Loucy (cell line): ENCODE data around the gene PLEKHG4.

Source experiments
- H2AFZ ChIP-seq: fragments of 200-600 bp; sonication (generic); 2 replicates; pipeline ENCODE4 v1.6.0; 2016; ENCODE audit warnings: antibody characterized with exemption, mild to moderate bottlenecking, low read length, moderate library complexity
- H3F3A ChIP-seq: fragments of 200-600 bp; 2 replicates; pipeline ENCODE4 v1.6.0; 2016; ENCODE audit warnings: antibody characterized with exemption, low read depth, mild to moderate bottlenecking
- H3K27me3 ChIP-seq: fragments of 200-600 bp; sonication (generic); 2 replicates; pipeline ENCODE4 v1.6.1; 2014; ENCODE audit warnings: low read length, mild to moderate bottlenecking; ENCODE audit not compliant: insufficient read depth, poor library complexity, severe bottlenecking
- H3K36me3 ChIP-seq: fragments of 200-600 bp; sonication (generic); 2 replicates; pipeline ENCODE4 v1.6.1; 2016; ENCODE audit warnings: low read length; ENCODE audit not compliant: insufficient read depth
- H3K4me1 ChIP-seq: fragments of 200-600 bp; sonication (generic); 2 replicates; pipeline ENCODE4 v1.5.1; 2014; ENCODE audit warnings: low read length, mild to moderate bottlenecking; ENCODE audit not compliant: insufficient read depth, poor library complexity, severe bottlenecking
- H3K4me2 ChIP-seq: fragments of 200-600 bp; sonication (generic); 2 replicates; pipeline ENCODE4 v1.6.0; 2014; ENCODE audit warnings: antibody characterized with exemption, low read length, low read depth, mild to moderate bottlenecking; ENCODE audit not compliant: poor library complexity, severe bottlenecking
- H3K4me3 ChIP-seq: fragments of 200-600 bp; sonication (generic); 2 replicates; pipeline ENCODE4 v1.5.1; 2014; ENCODE audit warnings: low read length, mild to moderate bottlenecking, mixed read lengths; ENCODE audit not compliant: poor library complexity, severe bottlenecking
- H3K79me2 ChIP-seq: fragments of 200-600 bp; sonication (generic); 2 replicates; pipeline ENCODE4 v1.6.1; 2014; ENCODE audit warnings: low read length; ENCODE audit not compliant: insufficient read depth
- H3K9ac ChIP-seq: fragments of 200-600 bp; sonication (generic); 2 replicates; pipeline ENCODE4 v1.6.0; 2014; ENCODE audit warnings: mild to moderate bottlenecking, low read depth, low read length, moderate library complexity; ENCODE audit not compliant: poor library complexity, severe bottlenecking
- H3K9me2 ChIP-seq: fragments of 200-600 bp; sonication (generic); replicated peaks from 2 replicates; pipeline ENCODE4 v1.6.1; 2016; ENCODE audit warnings: low read depth, low read length, mixed read lengths
- H3K9me3 ChIP-seq: fragments of 200-600 bp; sonication (generic); 2 replicates; pipeline ENCODE4 v1.6.1; 2014; ENCODE audit warnings: mild to moderate bottlenecking, antibody characterized with exemption, low read length, low read depth; ENCODE audit not compliant: insufficient read depth
- H4K20me1 ChIP-seq: fragments of 200-600 bp; sonication (generic); 2 replicates; pipeline ENCODE4 v1.6.0; 2014; ENCODE audit warnings: antibody characterized with exemption, low read length, mild to moderate bottlenecking; ENCODE audit not compliant: insufficient read depth, poor library complexity, severe bottlenecking
- CTCF ChIP-seq: fragments of 200-600 bp; sonication (generic); conservative IDR thresholded peaks from 2 replicates; pipeline ENCODE4 v1.5.1; 2014; ENCODE audit warnings: mild to moderate bottlenecking, antibody characterized with exemption, low read length
- EZH2phosphoT487 ChIP-seq: fragments of 200-600 bp; IDR thresholded peaks from 2 replicates; pipeline ENCODE4 v1.6.1; 2018; ENCODE audit warnings: antibody characterized with exemption, mild to moderate bottlenecking, moderate library complexity, borderline replicate concordance

PLEKHG4 gene

DNA sequence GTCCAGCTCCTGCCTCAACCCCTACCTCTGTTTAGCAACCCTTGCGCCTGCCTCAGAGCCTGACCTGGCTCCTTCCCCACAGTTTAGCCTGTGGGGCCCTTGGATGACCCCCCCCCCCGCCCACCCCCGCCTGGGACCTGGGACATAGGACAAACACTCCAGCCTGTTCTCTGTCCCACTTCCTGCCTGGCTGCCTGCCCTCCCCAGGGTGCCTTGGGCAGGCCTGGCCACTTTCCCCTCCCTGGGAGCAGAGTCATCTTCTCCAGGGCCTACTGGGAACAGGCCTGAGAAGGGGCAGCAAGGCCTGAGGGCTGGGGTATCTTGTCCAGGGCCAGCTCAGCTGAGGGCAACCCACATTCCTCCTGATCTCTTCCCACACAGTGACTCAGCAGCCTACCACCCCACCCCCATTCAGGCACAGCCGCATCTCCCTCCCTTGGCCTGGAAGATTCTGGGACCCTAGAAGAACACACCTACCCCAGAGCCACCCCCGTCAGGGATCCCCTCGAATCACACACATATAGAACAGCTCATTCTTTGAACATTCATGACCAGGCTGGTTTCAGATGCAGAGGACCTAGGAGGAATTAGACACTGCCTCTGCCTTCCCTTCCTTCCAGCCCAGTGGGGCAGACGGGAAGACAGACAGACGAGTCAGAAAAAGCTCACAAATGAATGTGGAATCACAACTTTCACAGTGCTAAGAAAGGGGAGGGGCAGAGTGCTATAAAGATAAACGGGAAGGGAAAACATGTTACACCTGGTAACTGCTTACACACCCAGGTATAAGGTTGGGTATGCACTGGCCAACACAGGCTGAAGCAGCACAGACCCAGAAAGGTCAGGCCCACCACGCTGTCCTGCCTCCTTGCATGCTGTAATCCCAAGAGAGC, 38.1 kb upstream of the PLEKHG4 start:
- Histone ChIP-seq H4K20me1 (peaks cover 19% of the 10 kb centered on the region), H3F3A (peaks cover 8% of the 10 kb centered on the region), H2AFZ (no peak overlapping the region), H3K79me2 (peaks cover 43% of the 10 kb centered on the region; the same call in 1 of the 2 replicates), H3K9me2 (no peaks in the 10 kb centered on the region), H3K9ac (peak overlapping the region; percentile 46), H3K4me3 (no peak overlapping the region), H3K36me3 (peaks cover 18% of the 10 kb centered on the region; the same call in 1 of the 2 replicates), H3K4me1 (peaks cover 50% of the 10 kb centered on the region), H3K9me3 (no peaks in the 10 kb centered on the region), H3K27me3 (no peaks in the 10 kb centered on the region), H3K4me2 (peak overlapping the region; percentile 22)
- TF ChIP-seq CTCF (no peak), EZH2phosphoT487 (no peak)

- peaks cover 52% of the 10 kb centered on the region; the same call in 1 of the 2 replicates for H3K79me2 ChIP-seq
- peaks cover 58% of the 10 kb centered on the region for H3K4me1 ChIP-seq
These were observed 37.1 kb upstream of the PLEKHG4 start for GRCh38 chr16:67242138-67242730.

DNA sequence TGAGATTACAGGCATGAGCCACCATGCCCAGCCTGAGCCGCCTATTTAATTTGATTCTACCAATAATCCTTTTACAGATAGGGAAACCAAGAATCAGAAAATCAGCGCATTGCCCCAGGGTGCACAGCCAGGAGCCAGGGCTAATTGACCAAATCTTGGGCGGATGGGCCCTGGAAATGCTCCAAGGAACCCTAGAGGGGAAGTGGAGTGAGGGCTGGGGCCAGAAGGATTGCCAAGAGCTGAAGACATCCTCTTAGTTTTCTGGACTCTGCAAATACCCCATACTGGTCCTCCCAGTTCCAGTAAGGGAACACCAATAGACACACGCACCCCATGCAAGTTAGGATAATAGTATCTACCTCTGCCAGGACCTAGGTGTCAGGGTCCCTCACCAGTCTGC, 35.9 kb upstream of the PLEKHG4 start:
- Histone ChIP-seq H3K27me3 (no peaks in the 10 kb centered on the region), H3K9me3 (no peaks in the 10 kb centered on the region), H3K9me2 (no peaks in the 10 kb centered on the region), H3K79me2 (peaks cover 52% of the 10 kb centered on the region; the same call in 1 of the 2 replicates), H3K4me1 (peaks cover 67% of the 10 kb centered on the region), H3K4me2 (peak overlapping the region; percentile 99), H4K20me1 (peaks cover 19% of the 10 kb centered on the region), H3K36me3 (no peaks in the 10 kb centered on the region; the same call in 1 of the 2 replicates), H3K4me3 (peak overlapping the region; percentile 88), H3K9ac (peak overlapping the region; percentile 83), H3F3A (peaks cover 8% of the 10 kb centered on the region), H2AFZ (no peak overlapping the region)
- TF ChIP-seq EZH2phosphoT487: no peak
- no peak for TF ChIP-seq CTCF

More at GRCh38 chr16:67242138-67242730, 37.1 kb upstream of the PLEKHG4 start:
- Histone ChIP-seq H3K4me3 (no peak overlapping the region), H3F3A (peaks cover 8% of the 10 kb centered on the region), H3K27me3 (no peaks in the 10 kb centered on the region), H3K36me3 (peaks cover 11% of the 10 kb centered on the region; the same call in 1 of the 2 replicates), H3K4me2 (no peak overlapping the region), H3K9ac (no peak overlapping the region), H3K9me3 (no peaks in the 10 kb centered on the region), H4K20me1 (peaks cover 19% of the 10 kb centered on the region), H2AFZ (no peak overlapping the region), H3K9me2 (no peaks in the 10 kb centered on the region)
- TF ChIP-seq CTCF (no peak), EZH2phosphoT487 (no peak)
